CD14-positive monocyte (primary cell): ENCODE measurements around the gene DGCR8. TPM values are rescaled to one million over a fixed set of nuclear protein-coding genes. Genes with fewer than 3 reads are reported as not detected.

Experiments
- DNase-seq, 3 donors: peaks; one replicate each; pipeline ENCODE4 v3.0.0-alpha.2; 2011 to 2022
- H2AFZ ChIP-seq: 2 replicates; pipeline ENCODE4 v1.6.0; 2012; ENCODE audit warnings: mild to moderate bottlenecking, low read depth, low read length, inconsistent platforms; ENCODE audit not compliant: insufficient read depth, poor library complexity, severe bottlenecking
- H3K27ac ChIP-seq, 2 donors: 1 replicate in 1 of 2; 2 replicates in 1 of 2; pipeline ENCODE4 v1.5.1; 2012 to 2013; ENCODE audit warnings: low read length in 2 of 2, control low read depth in 1 of 2, inconsistent platforms in 1 of 2, low read depth in 1 of 2, mild to moderate bottlenecking in 1 of 2
- H3K27me3 ChIP-seq, 2 donors: one replicate each; pipeline versions ENCODE4 v1.6.0 to v1.6.1; 2011 to 2013; ENCODE audit warnings: low read length in 2 of 2; ENCODE audit not compliant: control insufficient read depth in 2 of 2, insufficient read depth in 2 of 2
- H3K36me3 ChIP-seq, 2 donors: replicated peaks in 1 of 2; 1 replicate in 1 of 2; 2 replicates in 1 of 2; pipeline versions ENCODE4 v1.5.1 to v1.6.1; 2012 to 2013; ENCODE audit warnings: low read length in 2 of 2, control low read depth in 1 of 2, inconsistent platforms in 1 of 2, mild to moderate bottlenecking in 1 of 2; ENCODE audit not compliant: insufficient read depth in 2 of 2, control insufficient read depth in 1 of 2
- H3K4me1 ChIP-seq, 2 donors: 1 replicate in 1 of 2; 2 replicates in 1 of 2; pipeline versions ENCODE4 v1.5.1 to v1.6.1; 2012 to 2013; ENCODE audit warnings: low read length in 2 of 2, control low read depth in 1 of 2, inconsistent platforms in 1 of 2, mild to moderate bottlenecking in 1 of 2, moderate library complexity in 1 of 2; ENCODE audit not compliant: insufficient read depth in 2 of 2, control insufficient read depth in 1 of 2
- H3K4me2 ChIP-seq: replicated peaks from 2 replicates; pipeline ENCODE3; 2012; ENCODE audit warnings: low read length, moderate library complexity, mild to moderate bottlenecking; ENCODE audit not compliant: poor library complexity, severe bottlenecking; ENCODE audit errors: extremely low read depth
- H3K4me3 ChIP-seq, 3 experiments: fragments of 200-600 bp in 1 of 3; sonication (generic) in 1 of 3; replicated peaks in 1 of 3; 1 replicate in 2 of 3; 2 replicates in 1 of 3; pipeline ENCODE4 v1.5.1; 2011 to 2013; ENCODE audit warnings: low read length in 3 of 3, mild to moderate bottlenecking in 3 of 3, control low read depth in 2 of 3, low read depth in 2 of 3, inconsistent platforms in 1 of 3, moderate library complexity in 1 of 3
- H3K79me2 ChIP-seq: 2 replicates; pipeline ENCODE4 v1.6.0; 2012; ENCODE audit warnings: mild to moderate bottlenecking, control low read depth, inconsistent platforms, low read length, moderate library complexity; ENCODE audit not compliant: insufficient read depth
- H3K9ac ChIP-seq: 2 replicates; pipeline ENCODE4 v1.6.0; 2017; ENCODE audit warnings: low read length, mild to moderate bottlenecking; ENCODE audit not compliant: insufficient read depth, poor library complexity, severe bottlenecking
- H3K9me3 ChIP-seq, 2 donors: replicated peaks in 1 of 2; 1 replicate in 1 of 2; 2 replicates in 1 of 2; pipeline versions ENCODE4 v1.5.1 to v1.6.1; 2012 to 2013; ENCODE audit warnings: low read length in 2 of 2, control low read depth in 1 of 2; ENCODE audit not compliant: control insufficient read depth in 1 of 2, insufficient read depth in 1 of 2
- H4K20me1 ChIP-seq: 2 replicates; pipeline ENCODE4 v1.6.0; 2012; ENCODE audit warnings: mild to moderate bottlenecking, low read length, control low read depth, moderate library complexity; ENCODE audit not compliant: insufficient read depth
- H3K27ac Mint-ChIP-seq, 7 donors: one replicate each; pipeline ENCODE4 v1.8.0; 2020; ENCODE audit warnings: mild to moderate bottlenecking in 7 of 7, mixed read lengths in 7 of 7, moderate library complexity in 6 of 7, inconsistent platforms in 2 of 7
- H3K27me3 Mint-ChIP-seq, 3 donors: one replicate each; pipeline ENCODE4 v1.8.0; 2021 to 2022; ENCODE audit warnings: low read depth in 3 of 3, mild to moderate bottlenecking in 3 of 3, mixed read lengths in 3 of 3, moderate library complexity in 3 of 3, inconsistent platforms in 1 of 3
- H3K36me3 Mint-ChIP-seq, 2 donors: one replicate each; pipeline ENCODE4 v1.8.0; 2020; ENCODE audit warnings: mixed read lengths in 2 of 2, inconsistent platforms in 1 of 2, mild to moderate bottlenecking in 1 of 2
- H3K4me1 Mint-ChIP-seq: one replicate; pipeline ENCODE4 v1.8.0; 2020; ENCODE audit warnings: mild to moderate bottlenecking, mixed read lengths
- H3K4me3 Mint-ChIP-seq, 2 donors: one replicate each; pipeline ENCODE4 v1.8.0; 2020; ENCODE audit warnings: mild to moderate bottlenecking in 2 of 2, mixed read lengths in 2 of 2, moderate library complexity in 1 of 2
- H3K9me3 Mint-ChIP-seq, 7 donors: one replicate each; pipeline ENCODE4 v1.8.0; 2020 to 2022; ENCODE audit warnings: mixed read lengths in 7 of 7, mild to moderate bottlenecking in 6 of 7, moderate library complexity in 6 of 7, inconsistent platforms in 2 of 7
- CTCF ChIP-seq: fragments of 200-600 bp; IDR thresholded peaks from one replicate; pipeline ENCODE4 v1.8.0; 2022; ENCODE audit warnings: antibody characterized with exemption, mild to moderate bottlenecking
- WGBS: methylation state at CpG from one replicate; pipeline ENCODE4 v1.1.5; 2013; ENCODE audit warnings: missing lambda C conversion rate; ENCODE audit not compliant: insufficient coverage; 5-methylcytosine and 5-hydroxymethylcytosine counted together
- intact Hi-C, 2 donors: fragments of 100-400 bp; cut with micrococcal nuclease; formaldehyde crosslinking; loops; one replicate each; pipeline versions ENCODE4 v1.15.0 to v1.15.1; 2023
- polyA plus RNA-seq, 3 donors: library from polyadenylated mRNA; depleted of rRNA in 1 of 3; unstranded in 2 of 3; stranded (reverse) in 1 of 3; fragments of 300-500 nt in 2 of 3; fragments of >200 nt in 1 of 3; fragmentation: Illumina TruSeq in 2 of 3; gene quantifications; 1 replicate in 2 of 3; 2 replicates in 1 of 3; pipeline ENCODE4 v1.2.3, GENCODE V29; 2012 to 2021

DGCR8 gene
- polyA plus RNA-seq, 3 donors = 1.2 to 18.7 (median 1.4) TPM

DNA sequence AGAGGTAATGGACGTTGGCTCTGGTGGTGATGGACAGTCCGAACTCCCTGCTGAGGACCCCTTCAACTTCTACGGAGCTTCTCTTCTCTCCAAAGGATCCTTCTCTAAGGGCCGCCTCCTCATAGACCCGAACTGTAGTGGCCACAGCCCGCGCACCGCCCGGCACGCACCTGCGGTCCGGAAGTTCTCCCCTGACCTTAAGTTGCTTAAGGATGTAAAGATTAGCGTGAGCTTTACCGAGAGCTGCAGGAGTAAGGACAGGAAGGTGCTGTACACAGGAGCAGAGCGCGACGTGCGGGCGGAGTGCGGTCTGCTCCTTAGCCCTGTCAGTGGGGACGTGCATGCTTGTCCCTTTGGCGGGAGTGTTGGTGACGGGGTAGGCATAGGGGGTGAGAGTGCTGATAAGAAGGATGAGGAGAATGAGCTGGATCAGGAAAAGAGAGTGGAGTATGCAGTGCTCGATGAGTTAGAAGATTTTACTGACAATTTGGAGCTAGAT, 6.1 kb downstream of the DGCR8 start:
- Histone ChIP-seq H3K79me2 (peaks cover 59% of the 10 kb centered on the region), H3K36me3 (peaks cover 56 to 63% of the 10 kb centered on the region in 2 donors), H3K9me3 (no peaks in the 10 kb centered on the region), H3K4me3 (no peak overlapping the region), H4K20me1 (peaks cover 45% of the 10 kb centered on the region), H3K27me3 (no peaks in the 10 kb centered on the region), H3K27ac (no peak overlapping the region), H3K9ac (no peak overlapping the region), H3K4me2 (no peak overlapping the region), H2AFZ (no peak overlapping the region), H3K4me1 (peaks cover 4 to 5% of the 10 kb centered on the region in 2 donors)
- Mint-ChIP-seq H3K27me3 (no peaks in the 10 kb centered on the region), H3K4me1 (peaks cover 26% of the 10 kb centered on the region), H3K36me3 (peaks cover 61 to 65% of the 10 kb centered on the region in 2 donors), H3K27ac (peak overlapping the region in 1 of 7 donors; percentile 44), H3K4me3 (no peak overlapping the region), H3K9me3 (no peaks in the 10 kb centered on the region)
- over 99% methylated on average over 17 of the region's 24 CpGs for WGBS
- no peak for DNase-seq
- TF ChIP-seq CTCF = no peak
- intact Hi-C loops = no loop called here

DNA sequence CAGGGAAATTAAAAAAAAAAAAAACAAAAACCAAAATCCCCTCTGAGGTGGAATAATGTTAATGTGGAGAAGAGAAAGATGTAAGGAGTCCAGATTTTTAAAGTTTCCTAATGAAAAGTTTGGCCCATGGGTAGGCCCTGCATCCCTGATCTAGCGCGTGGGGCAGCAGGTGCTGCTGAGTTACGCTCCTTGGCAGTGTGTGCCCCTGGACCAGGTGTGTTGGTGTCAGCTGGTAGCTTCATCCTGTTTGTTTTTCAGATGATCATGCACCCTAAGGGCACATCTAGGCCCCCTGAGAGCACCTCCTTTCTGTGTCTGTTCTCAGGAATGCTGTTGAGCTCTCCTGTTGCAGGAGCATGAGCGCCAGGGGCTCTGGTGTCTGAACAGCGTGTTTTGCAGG, 6.7 kb downstream of the DGCR8 start:
- H3K4me1 Mint-ChIP-seq = peaks cover 20% of the 10 kb centered on the region
- Histone ChIP-seq H3K9ac (no peak overlapping the region), H3K27me3 (no peaks in the 10 kb centered on the region), H4K20me1 (peaks cover 42% of the 10 kb centered on the region), H3K9me3 (no peaks in the 10 kb centered on the region), H3K79me2 (peaks cover 53% of the 10 kb centered on the region), H3K27ac (no peak overlapping the region), H2AFZ (no peak overlapping the region), H3K36me3 (peaks cover 62 to 69% of the 10 kb centered on the region in 2 donors), H3K4me3 (no peak overlapping the region), H3K4me2 (no peak overlapping the region), H3K4me1 (no peaks in the 10 kb centered on the region)
- 100% methylated on average over 5 of the region's 5 CpGs for WGBS
- H3K4me3 Mint-ChIP-seq = no peak overlapping the region
- H3K27ac Mint-ChIP-seq = no peak overlapping the region
- H3K9me3 Mint-ChIP-seq = no peaks in the 10 kb centered on the region
- intact Hi-C loops = no loop called here
- peaks cover 0 to 1% (median 0%) of the 10 kb centered on the region in 3 donors for H3K27me3 Mint-ChIP-seq
- H3K36me3 Mint-ChIP-seq = peaks cover 67 to 71% of the 10 kb centered on the region in 2 donors
- no peak for DNase-seq
- TF ChIP-seq CTCF = no peak
